ENCODE results near the gene SPAG9.
"Not testable (repeated sequence)": the region's sequence is repeated elsewhere in the genome, so short reads cannot be mapped to it uniquely, and the experiment has no call there.

Gene SPAG9

DNA sequence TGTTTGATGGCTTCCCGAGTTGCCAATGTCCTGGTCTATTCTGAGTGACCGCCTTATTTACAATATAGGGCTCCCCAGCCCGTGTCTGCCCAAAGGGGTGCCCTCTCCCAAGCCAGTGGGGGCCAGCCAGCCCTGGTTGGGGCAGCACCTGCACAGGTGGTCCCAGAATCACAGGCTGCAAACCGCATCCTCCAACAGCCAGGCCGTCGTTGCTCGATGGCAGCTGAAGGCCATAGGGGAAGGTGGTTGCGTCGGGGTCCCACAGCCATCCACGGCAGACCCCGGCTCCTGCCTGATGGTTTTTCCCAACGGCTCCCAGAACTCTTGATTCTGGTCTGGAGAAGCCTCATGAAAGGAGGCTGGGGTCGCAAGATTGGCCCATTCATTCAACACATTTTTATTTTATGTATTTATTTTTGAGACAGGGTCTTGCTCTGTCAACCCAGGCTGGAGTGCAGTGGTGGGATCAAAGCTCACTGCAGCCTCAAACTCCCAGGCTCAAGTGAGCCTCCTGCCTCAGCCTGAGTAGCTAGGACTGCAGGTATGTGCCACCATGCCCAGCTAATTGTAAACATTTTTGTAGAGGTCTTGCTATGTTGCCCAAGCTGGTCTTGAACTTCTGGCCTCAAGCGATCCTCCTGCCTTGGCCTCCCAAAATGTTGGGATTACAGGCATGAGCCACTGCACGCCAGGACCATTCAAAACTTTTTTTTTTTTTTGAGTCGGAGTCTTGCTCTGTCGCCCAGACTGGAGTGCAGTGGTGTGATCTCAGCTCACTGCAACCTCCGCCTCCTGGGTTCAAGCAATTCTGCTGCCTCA lies 175.6 kb downstream of the SPAG9 start:
- peaks cover 3% of the 10 kb centered on the region for H3K27me3 ChIP-seq (ENCODE audit: insufficient read depth, low read length, poor library complexity)
- no peaks in the 10 kb centered on the region for H3K9me3 ChIP-seq (ENCODE audit: insufficient read depth, low read length, severe bottlenecking)
- H3K4me2 ChIP-seq (ENCODE audit: insufficient read depth, low read length): peak overlapping the region; percentile 61
- H2AFZ ChIP-seq (ENCODE audit: low read depth, low read length): peak overlapping the region; percentile 33; the same call in 1 of the 2 replicates
- no peaks in the 10 kb centered on the region for H3K36me3 ChIP-seq (ENCODE audit: insufficient read depth, low read length)
- no peaks in the 10 kb centered on the region for H3K79me2 ChIP-seq (ENCODE audit: insufficient read depth, low read length)
- no peak for TF ChIP-seq EZH2 (IDR thresholded peaks at IDR 0.05; ENCODE audit: borderline replicate concordance, low read depth, low read length, severe bottlenecking)
- H3K27ac ChIP-seq (ENCODE audit: low read length): no peak overlapping the region; the same call in 1 of the 2 replicates
- peak; percentile 57 for ATAC-seq (ENCODE audit: insufficient read depth, low read depth)
- H4K20me1 ChIP-seq (ENCODE audit: insufficient read depth, low read length): peaks cover 5% of the 10 kb centered on the region
- H3K9ac ChIP-seq (ENCODE audit: low read depth, low read length): 0 out of 2 replicates have a peak overlapping the region, but pooled peaks have one; percentile 11
- no peak for DNase-seq
- H3K4me1 ChIP-seq (ENCODE audit: insufficient read depth, low read length): peaks cover 14% of the 10 kb centered on the region
- peak overlapping the region in 1 of 2 experiments; percentile 34; a peak in 2 of 4 replicates for H3K4me3 ChIP-seq (ENCODE audit: low read depth in 1 of 2, low read length in 2 of 2)

GRCh38 chr17:50944054-50944901 lies 176.4 kb downstream of the SPAG9 start:
- H3K9ac ChIP-seq (ENCODE audit: low read depth, low read length): peak overlapping the region; percentile 30; the same call in 1 of the 2 replicates
- ATAC-seq (ENCODE audit: insufficient read depth, low read depth) (peak; percentile 97), DNase-seq (peak; percentile 88)
- H3K36me3 ChIP-seq (ENCODE audit: insufficient read depth, low read length): no peaks in the 10 kb centered on the region
- H3K4me2 ChIP-seq (ENCODE audit: insufficient read depth, low read length): peak overlapping the region; percentile 61
- peaks cover 5% of the 10 kb centered on the region for H4K20me1 ChIP-seq (ENCODE audit: insufficient read depth, low read length)
- no peak overlapping the region for H2AFZ ChIP-seq (ENCODE audit: low read depth, low read length)
- no peak for TF ChIP-seq EZH2 (IDR thresholded peaks at IDR 0.05; ENCODE audit: borderline replicate concordance, low read depth, low read length, severe bottlenecking)
- TF ChIP-seq CTCF (IDR thresholded peaks at IDR 0.05; ENCODE audit: borderline replicate concordance, extremely low read depth, low read length, poor library complexity, severe bottlenecking): no peak
- H3K27ac ChIP-seq (ENCODE audit: low read length): no peak overlapping the region
- H3K79me2 ChIP-seq (ENCODE audit: insufficient read depth, low read length): no peaks in the 10 kb centered on the region
- H3K27me3 ChIP-seq (ENCODE audit: insufficient read depth, low read length, poor library complexity): peaks cover 3% of the 10 kb centered on the region
- peaks cover 14% of the 10 kb centered on the region for H3K4me1 ChIP-seq (ENCODE audit: insufficient read depth, low read length)
- H3K9me3 ChIP-seq (ENCODE audit: insufficient read depth, low read length, severe bottlenecking): no peaks in the 10 kb centered on the region
- peak overlapping the region in 1 of 2 experiments; percentile 34; a peak in 1 of 4 replicates for H3K4me3 ChIP-seq (ENCODE audit: low read depth in 1 of 2, low read length in 2 of 2)

DNA sequence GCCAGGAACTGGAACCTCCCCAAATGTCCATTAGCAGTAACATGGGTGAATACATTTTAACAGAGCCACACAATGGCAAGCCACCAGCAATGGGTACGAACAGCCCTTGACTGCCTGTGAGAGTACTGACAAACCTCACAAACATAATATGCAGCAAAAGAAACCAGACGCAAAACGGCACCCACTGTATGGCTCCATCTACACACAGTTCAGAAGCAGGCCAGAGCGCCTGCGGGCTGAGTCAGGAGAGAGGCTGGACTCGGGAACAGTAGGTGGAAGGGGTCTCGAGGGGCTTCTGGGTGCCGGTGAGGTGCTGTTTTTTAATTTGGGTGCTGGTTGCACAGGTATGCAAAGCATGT lies 177.1 kb downstream of the SPAG9 start:
- DNase-seq (no peak), ATAC-seq (ENCODE audit: insufficient read depth, low read depth) (no peak)
- Histone ChIP-seq H2AFZ (ENCODE audit: low read depth, low read length) (no peak overlapping the region), H4K20me1 (ENCODE audit: insufficient read depth, low read length) (peaks cover 5% of the 10 kb centered on the region), H3K27ac (ENCODE audit: low read length) (no peak overlapping the region), H3K79me2 (ENCODE audit: insufficient read depth, low read length) (no peaks in the 10 kb centered on the region), H3K9me3 (ENCODE audit: insufficient read depth, low read length, severe bottlenecking) (no peaks in the 10 kb centered on the region), H3K4me2 (ENCODE audit: insufficient read depth, low read length) (no peak overlapping the region), H3K9ac (ENCODE audit: low read depth, low read length) (no peak overlapping the region), H3K4me3 (ENCODE audit: low read depth in 1 of 2, low read length in 2 of 2) (no peak overlapping the region), H3K4me1 (ENCODE audit: insufficient read depth, low read length) (peaks cover 14% of the 10 kb centered on the region), H3K36me3 (ENCODE audit: insufficient read depth, low read length) (no peaks in the 10 kb centered on the region), H3K27me3 (ENCODE audit: insufficient read depth, low read length, poor library complexity) (peaks cover 3% of the 10 kb centered on the region)
- no peak for TF ChIP-seq EZH2 (IDR thresholded peaks at IDR 0.05; ENCODE audit: borderline replicate concordance, low read depth, low read length, severe bottlenecking)
- no peak for TF ChIP-seq CTCF (IDR thresholded peaks at IDR 0.05; ENCODE audit: borderline replicate concordance, extremely low read depth, low read length, poor library complexity, severe bottlenecking)

- H3K4me3 ChIP-seq (ENCODE audit: low read depth in 1 of 2, low read length in 2 of 2); H3K27ac ChIP-seq (ENCODE audit: low read length); ATAC-seq (ENCODE audit: insufficient read depth, low read depth); H4K20me1 ChIP-seq (ENCODE audit: insufficient read depth, low read length); DNase-seq; H3K9me3 ChIP-seq (ENCODE audit: insufficient read depth, low read length, severe bottlenecking); H3K9ac ChIP-seq (ENCODE audit: low read depth, low read length); H3K36me3 ChIP-seq (ENCODE audit: insufficient read depth, low read length); H3K27me3 ChIP-seq (ENCODE audit: insufficient read depth, low read length, poor library complexity); H2AFZ ChIP-seq (ENCODE audit: low read depth, low read length); H3K79me2 ChIP-seq (ENCODE audit: insufficient read depth, low read length); H3K4me2 ChIP-seq (ENCODE audit: insufficient read depth, low read length): not testable (repeated sequence)
- H3K4me1 ChIP-seq (ENCODE audit: insufficient read depth, low read length): peaks cover 14% of the 10 kb centered on the region
Measured at GRCh38 chr17:50941676-50942048, 179.0 kb downstream of the SPAG9 start.

Data from DND-41 (cell line).